Measurements from ENCODE around the gene MYO1D. TPM values are rescaled to one million over a fixed set of nuclear protein-coding genes. Genes with fewer than 3 reads are reported as not detected.
A peak's percentile ranks its signal among the peaks of the same experiment; 100 is the strongest.
"Not testable (repeated sequence)": the region's sequence is repeated elsewhere in the genome, so short reads cannot be mapped to it uniquely, and the experiment has no call there.

MYO1D gene
- total RNA-seq (2014; rRNA removed; shearing (Covaris generic); ENCODE audit: low replicate concordance), result 2.5 and 5.6 TPM in 2 replicates

DNA sequence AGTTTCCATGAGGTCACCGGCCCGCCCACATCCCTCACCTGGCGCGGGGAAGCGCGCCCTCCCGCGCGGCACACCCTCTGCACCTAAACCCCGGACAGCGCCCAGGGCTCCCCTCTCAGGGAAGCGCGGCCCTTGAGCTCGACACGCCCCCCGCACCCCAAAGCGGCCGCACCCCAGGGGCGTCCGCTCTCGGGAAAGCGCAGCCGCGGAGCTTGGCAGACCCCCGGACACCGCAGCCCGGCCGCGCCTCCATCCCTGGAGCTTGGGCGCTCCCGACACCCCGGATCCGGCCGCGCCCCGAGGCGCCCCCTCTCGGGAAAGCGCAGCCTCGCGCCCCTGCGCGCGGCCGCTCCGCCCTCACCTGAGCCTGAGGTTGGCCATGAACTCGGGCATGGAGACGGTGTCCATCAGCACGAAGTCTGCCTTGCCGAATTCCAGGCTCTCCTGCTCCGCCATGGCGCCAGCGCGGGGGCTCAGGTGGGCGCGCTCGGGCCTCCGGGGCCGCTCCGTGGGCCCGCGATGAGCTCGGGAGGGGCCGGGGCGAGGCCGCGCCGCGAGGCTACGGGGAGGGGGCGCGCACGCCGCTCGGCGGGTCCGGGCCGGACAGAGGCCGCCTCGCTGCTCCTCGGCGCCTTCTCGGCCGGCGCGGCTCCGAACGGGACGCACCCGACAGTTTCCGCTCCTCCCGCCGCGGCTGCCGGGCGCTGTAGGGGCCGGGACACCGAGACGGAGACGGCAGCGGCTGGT, at the start of gene MYO1D:
Gene MYO1D (minus strand): TSS at position 708 of the 747 bp plus-strand sequence. CDS start 252 bp downstream, at position 456.
- Histone ChIP-seq H3K9me2 (replicated peaks; ENCODE audit: insufficient read depth, low read length) (no peaks in the 10 kb centered on the region), H3K4me1 (ENCODE audit: low read length) (peaks cover 16% of the 10 kb centered on the region), H3K9me3 (ENCODE audit: low read length) (no peaks in the 10 kb centered on the region), H4K20me1 (ENCODE audit: insufficient read depth, low read depth, low read length) (no peaks in the 10 kb centered on the region), H3K79me2 (ENCODE audit: low read length) (no peaks in the 10 kb centered on the region), H3K9ac (ENCODE audit: low read length) (peak within 1 kb of the TSS; percentile 60), H3K4me2 (ENCODE audit: low read depth, low read length, poor library complexity, severe bottlenecking) (peak within 1 kb of the TSS; percentile 73), H3K36me3 (ENCODE audit: insufficient read depth, low read length) (no peaks in the 10 kb centered on the region), H3K27ac (ENCODE audit: low read length) (no peak within 1 kb of the TSS), H2AFZ (ENCODE audit: low read length) (peak within 1 kb of the TSS; percentile 80), H3K4me3 (ENCODE audit: low read length) (peak within 1 kb of the TSS; percentile 62), H3K27me3 (ENCODE audit: low read length) (0 out of 2 replicates have a peak, but pooled peaks cover 2% of the 10 kb centered on the region)
- DNase-seq, result peak; percentile 58

DNA sequence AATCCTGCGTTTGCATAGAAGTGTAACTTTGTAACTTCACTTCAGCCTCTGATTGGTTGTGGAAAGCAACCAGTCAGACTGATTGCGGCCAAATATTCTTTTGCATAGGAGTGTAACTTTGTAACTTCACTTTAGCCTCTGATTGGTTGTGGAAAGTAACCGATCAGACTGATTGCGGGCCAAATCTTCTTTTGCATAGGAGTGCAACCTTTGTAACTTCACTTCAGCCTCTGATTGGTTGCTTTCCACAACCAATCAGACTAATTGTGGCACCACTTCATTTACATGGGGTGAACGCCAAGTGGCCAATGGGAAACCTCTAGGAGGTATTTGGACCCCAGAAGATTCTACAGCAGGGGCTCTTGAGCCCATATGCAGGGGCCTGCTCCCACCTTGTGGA, 49.3 kb upstream of the MYO1D start:
- Histone ChIP-seq H3K79me2 (ENCODE audit: low read length) (no peaks in the 10 kb centered on the region), H3K4me2 (ENCODE audit: low read depth, low read length, poor library complexity, severe bottlenecking) (no peak overlapping the region), H2AFZ (ENCODE audit: low read length) (no peak overlapping the region), H3K9me3 (ENCODE audit: low read length) (no peaks in the 10 kb centered on the region), H3K9ac (ENCODE audit: low read length) (no peak overlapping the region), H3K27me3 (ENCODE audit: low read length) (no peaks in the 10 kb centered on the region), H4K20me1 (ENCODE audit: insufficient read depth, low read depth, low read length) (no peaks in the 10 kb centered on the region), H3K9me2 (replicated peaks; ENCODE audit: insufficient read depth, low read length) (no peaks in the 10 kb centered on the region), H3K27ac (ENCODE audit: low read length) (no peak overlapping the region), H3K4me1 (ENCODE audit: low read length) (no peaks in the 10 kb centered on the region), H3K36me3 (ENCODE audit: insufficient read depth, low read length) (no peaks in the 10 kb centered on the region), H3K4me3 (ENCODE audit: low read length) (no peak overlapping the region)
- DNase-seq, result peak; percentile 16

DNA sequence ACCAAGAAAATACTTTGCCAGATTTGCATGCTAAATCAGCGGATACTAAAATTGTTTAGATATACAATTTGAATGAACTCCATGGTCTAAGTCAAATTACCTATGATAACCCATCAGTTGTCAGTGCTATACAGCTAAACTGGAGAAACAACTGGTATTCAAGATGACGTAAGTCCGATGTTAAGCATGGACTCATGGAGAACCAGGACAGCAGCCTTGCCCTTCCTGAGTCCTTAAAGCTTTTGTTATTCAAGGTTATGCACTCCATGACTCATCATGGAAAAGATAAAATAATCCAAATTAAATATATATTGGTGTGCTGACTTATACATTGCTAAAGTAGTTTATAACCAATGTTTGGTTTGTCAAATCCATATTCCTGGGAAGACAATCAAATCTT, 47.0 kb upstream of the MYO1D start:
- not testable (repeated sequence) for H3K27ac ChIP-seq (ENCODE audit: low read length); H3K9me3 ChIP-seq (ENCODE audit: low read length); H2AFZ ChIP-seq (ENCODE audit: low read length); H4K20me1 ChIP-seq (ENCODE audit: insufficient read depth, low read depth, low read length); H3K4me3 ChIP-seq (ENCODE audit: low read length); H3K4me1 ChIP-seq (ENCODE audit: low read length); H3K9ac ChIP-seq (ENCODE audit: low read length); H3K79me2 ChIP-seq (ENCODE audit: low read length); H3K9me2 ChIP-seq (replicated peaks; ENCODE audit: insufficient read depth, low read length); H3K27me3 ChIP-seq (ENCODE audit: low read length); H3K4me2 ChIP-seq (ENCODE audit: low read depth, low read length, poor library complexity, severe bottlenecking); H3K36me3 ChIP-seq (ENCODE audit: insufficient read depth, low read length)
- DNase-seq, result peak; percentile 30

GRCh38 chr17:32921017-32921416, 44.1 kb upstream of the MYO1D start:
- DNase-seq, result no peak
- H3K4me2 ChIP-seq (ENCODE audit: low read depth, low read length, poor library complexity, severe bottlenecking), result no peak overlapping the region
- H3K4me1 ChIP-seq (ENCODE audit: low read length), result no peaks in the 10 kb centered on the region
- no peaks in the 10 kb centered on the region for H3K9me2 ChIP-seq (replicated peaks; ENCODE audit: insufficient read depth, low read length)
- no peaks in the 10 kb centered on the region for H3K36me3 ChIP-seq (ENCODE audit: insufficient read depth, low read length)
- no peak overlapping the region for H3K9ac ChIP-seq (ENCODE audit: low read length)
- H3K4me3 ChIP-seq (ENCODE audit: low read length), result no peak overlapping the region
- H3K27ac ChIP-seq (ENCODE audit: low read length), result no peak overlapping the region
- H3K27me3 ChIP-seq (ENCODE audit: low read length), result no peaks in the 10 kb centered on the region
- H3K9me3 ChIP-seq (ENCODE audit: low read length), result no peaks in the 10 kb centered on the region
- no peak overlapping the region for H2AFZ ChIP-seq (ENCODE audit: low read length)
- no peaks in the 10 kb centered on the region for H3K79me2 ChIP-seq (ENCODE audit: low read length)
- H4K20me1 ChIP-seq (ENCODE audit: insufficient read depth, low read depth, low read length), result no peaks in the 10 kb centered on the region

DNA sequence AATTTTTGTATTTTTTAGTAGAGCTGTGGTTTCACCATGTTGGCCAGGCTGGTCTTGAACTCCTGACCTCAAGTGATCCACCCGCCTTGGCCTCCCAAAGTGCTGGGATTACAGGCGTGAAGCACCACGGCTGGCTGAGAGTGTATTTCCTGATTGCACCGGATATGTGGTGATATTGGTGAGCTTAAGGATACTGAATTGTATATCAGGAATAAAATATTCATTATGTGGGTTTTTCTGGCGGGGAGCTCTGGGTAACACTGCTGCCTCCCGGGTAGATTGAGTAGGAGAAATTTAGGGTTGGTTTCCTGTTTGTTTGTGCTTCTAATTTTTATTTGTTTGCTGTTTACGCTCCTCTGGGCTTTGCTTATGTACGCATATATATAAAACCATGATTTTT, 43.4 kb upstream of the MYO1D start:
- no peak overlapping the region for H3K9ac ChIP-seq (ENCODE audit: low read length)
- no peak overlapping the region for H3K27ac ChIP-seq (ENCODE audit: low read length)
- DNase-seq, result no peak
- no peaks in the 10 kb centered on the region for H3K27me3 ChIP-seq (ENCODE audit: low read length)
- no peaks in the 10 kb centered on the region for H4K20me1 ChIP-seq (ENCODE audit: insufficient read depth, low read depth, low read length)
- H2AFZ ChIP-seq (ENCODE audit: low read length), result no peak overlapping the region
- no peak overlapping the region for H3K4me2 ChIP-seq (ENCODE audit: low read depth, low read length, poor library complexity, severe bottlenecking)
- H3K9me2 ChIP-seq (replicated peaks; ENCODE audit: insufficient read depth, low read length), result no peaks in the 10 kb centered on the region
- no peaks in the 10 kb centered on the region for H3K4me1 ChIP-seq (ENCODE audit: low read length)
- no peak overlapping the region for H3K4me3 ChIP-seq (ENCODE audit: low read length)
- H3K9me3 ChIP-seq (ENCODE audit: low read length), result no peaks in the 10 kb centered on the region
- H3K79me2 ChIP-seq (ENCODE audit: low read length), result no peaks in the 10 kb centered on the region
- no peaks in the 10 kb centered on the region for H3K36me3 ChIP-seq (ENCODE audit: insufficient read depth, low read length)

- not testable (repeated sequence) for H2AFZ ChIP-seq (ENCODE audit: low read length); H3K4me2 ChIP-seq (ENCODE audit: low read depth, low read length, poor library complexity, severe bottlenecking); H3K9me2 ChIP-seq (replicated peaks; ENCODE audit: insufficient read depth, low read length); H3K27me3 ChIP-seq (ENCODE audit: low read length); H3K4me3 ChIP-seq (ENCODE audit: low read length); H3K27ac ChIP-seq (ENCODE audit: low read length); H3K4me1 ChIP-seq (ENCODE audit: low read length); H4K20me1 ChIP-seq (ENCODE audit: insufficient read depth, low read depth, low read length); DNase-seq; H3K36me3 ChIP-seq (ENCODE audit: insufficient read depth, low read length); H3K79me2 ChIP-seq (ENCODE audit: low read length); H3K9ac ChIP-seq (ENCODE audit: low read length); H3K9me3 ChIP-seq (ENCODE audit: low read length)
Measured at GRCh38 chr17:32919876-32920275, 43.0 kb upstream of the MYO1D start.

- no peak overlapping the region for H3K4me3 ChIP-seq (ENCODE audit: low read length)
- no peaks in the 10 kb centered on the region for H3K4me1 ChIP-seq (ENCODE audit: low read length)
- no peak overlapping the region for H2AFZ ChIP-seq (ENCODE audit: low read length)
- no peak overlapping the region for H3K27ac ChIP-seq (ENCODE audit: low read length)
- H3K79me2 ChIP-seq (ENCODE audit: low read length), result no peaks in the 10 kb centered on the region
- no peak overlapping the region for H3K4me2 ChIP-seq (ENCODE audit: low read depth, low read length, poor library complexity, severe bottlenecking)
- DNase-seq, result no peak
- H3K27me3 ChIP-seq (ENCODE audit: low read length), result no peaks in the 10 kb centered on the region
- no peaks in the 10 kb centered on the region for H3K9me3 ChIP-seq (ENCODE audit: low read length)
- no peak overlapping the region for H3K9ac ChIP-seq (ENCODE audit: low read length)
- no peaks in the 10 kb centered on the region for H3K36me3 ChIP-seq (ENCODE audit: insufficient read depth, low read length)
- H3K9me2 ChIP-seq (replicated peaks; ENCODE audit: insufficient read depth, low read length), result no peaks in the 10 kb centered on the region
- no peaks in the 10 kb centered on the region for H4K20me1 ChIP-seq (ENCODE audit: insufficient read depth, low read depth, low read length)
Measured at GRCh38 chr17:32917842-32918241, 40.9 kb upstream of the MYO1D start.

- Histone ChIP-seq H3K79me2 (ENCODE audit: low read length) (no peaks in the 10 kb centered on the region), H3K9me3 (ENCODE audit: low read length) (no peaks in the 10 kb centered on the region), H3K9ac (ENCODE audit: low read length) (no peak overlapping the region), H3K36me3 (ENCODE audit: insufficient read depth, low read length) (no peaks in the 10 kb centered on the region), H3K27me3 (ENCODE audit: low read length) (no peaks in the 10 kb centered on the region), H3K4me3 (ENCODE audit: low read length) (no peak overlapping the region), H3K9me2 (replicated peaks; ENCODE audit: insufficient read depth, low read length) (no peaks in the 10 kb centered on the region), H2AFZ (ENCODE audit: low read length) (no peak overlapping the region), H3K27ac (ENCODE audit: low read length) (no peak overlapping the region), H4K20me1 (ENCODE audit: insufficient read depth, low read depth, low read length) (no peaks in the 10 kb centered on the region), H3K4me2 (ENCODE audit: low read depth, low read length, poor library complexity, severe bottlenecking) (no peak overlapping the region), H3K4me1 (ENCODE audit: low read length) (no peaks in the 10 kb centered on the region)
- no peak for DNase-seq
Measured at GRCh38 chr17:32917081-32917480, 40.2 kb upstream of the MYO1D start.

Measured in Karpas-422 (cell line).